Measurements from ENCODE around the gene C2orf42. TPM values are rescaled to one million over a fixed set of nuclear protein-coding genes. Genes with fewer than 3 reads are reported as not detected.

The C2orf42 gene
- total and polyA plus RNA-seq, 10 of the 15 experiments (the other 5 are each of a cell fraction or from before 2014, with no cell fraction given), result 5.5 to 19.8 (median 11.5) TPM

- no peak for TF ChIP-seq FOS (IDR thresholded peaks at IDR 0.05; ENCODE audit: borderline replicate concordance, extremely low read depth, insufficient read length)
- no peak for TF ChIP-seq BMI1 (IDR thresholded peaks at IDR 0.05; ENCODE audit: borderline replicate concordance)
- no peak for TF ChIP-seq PAX8 (IDR thresholded peaks at IDR 0.05)
- TF ChIP-seq TBL1XR1 (IDR thresholded peaks at IDR 0.05; ENCODE audit: low read depth, low read length), result no peak
- TF ChIP-seq KAT2A (conservative IDR thresholded peaks at IDR 0.05; ENCODE audit: control insufficient read depth, low read depth, low read length), result no peak
- TF ChIP-seq ZBTB11 (CRISPR knock-in tag; IDR thresholded peaks at IDR 0.05), result no peak
- TF ChIP-seq ZBTB40 (IDR thresholded peaks at IDR 0.05; ENCODE audit: borderline replicate concordance), result no peak
- TF ChIP-seq POLR2AphosphoS5 (IDR thresholded peaks at IDR 0.05; ENCODE audit: low read length), result peak; percentile 84
Measured at GRCh38 chr2:70181363-70181956, 9.4 kb downstream of the C2orf42 start (continued).
